ENCODE data around the gene TMOD2.

Gene TMOD2

GRCh38 chr15:51750792-51751696 lies at the start of gene TMOD2:
Gene TMOD2 (plus strand): TSS chr15:51751597. CDS start chr15:51766442, 14,845 bp downstream.
- peak in 42 of 56 donors; percentile 16 to 80 (median 52) for DNase-seq

- no peak for DNase-seq
Observed at GRCh38 chr15:51702710-51703109, 48.7 kb upstream of the TMOD2 start.

- no peak for DNase-seq
Observed at GRCh38 chr15:51706291-51706690, 45.1 kb upstream of the TMOD2 start.

- no peak for DNase-seq
Observed at GRCh38 chr15:51706926-51707608, 44.3 kb upstream of the TMOD2 start.

GRCh38 chr15:51708013-51708412 lies 43.4 kb upstream of the TMOD2 start:
- DNase-seq: peak in 1 of 56 donors; percentile 7

GRCh38 chr15:51709031-51709430 lies 42.4 kb upstream of the TMOD2 start:
- no peak for DNase-seq

- DNase-seq: no peak
Observed at GRCh38 chr15:51714162-51714561, 37.2 kb upstream of the TMOD2 start.

- no peak for DNase-seq
Observed at GRCh38 chr15:51714911-51715310, 36.5 kb upstream of the TMOD2 start.

- DNase-seq: no peak
Observed at GRCh38 chr15:51718219-51718618, 33.2 kb upstream of the TMOD2 start.

- no peak for DNase-seq
Observed at GRCh38 chr15:51718746-51719145, 32.7 kb upstream of the TMOD2 start.

- no peak for DNase-seq
Observed at GRCh38 chr15:51720201-51720995, 31.0 kb upstream of the TMOD2 start.

- no peak for DNase-seq
Observed at GRCh38 chr15:51721199-51721960, 30.0 kb upstream of the TMOD2 start.

- DNase-seq: no peak
Observed at GRCh38 chr15:51724199-51724598, 27.2 kb upstream of the TMOD2 start.

- DNase-seq: no peak
Observed at GRCh38 chr15:51724673-51725072, 26.7 kb upstream of the TMOD2 start.

- peak in 1 of 56 donors; percentile 20 for DNase-seq
Observed at GRCh38 chr15:51726302-51727073, 24.9 kb upstream of the TMOD2 start.

GRCh38 chr15:51727141-51727897 lies 24.1 kb upstream of the TMOD2 start:
- DNase-seq: no peak

- DNase-seq: peak in 2 of 56 donors; percentile 21 to 52
Observed at GRCh38 chr15:51731549-51732267, 19.7 kb upstream of the TMOD2 start.

GRCh38 chr15:51732646-51733045 lies 18.8 kb upstream of the TMOD2 start:
- DNase-seq: no peak
